ENCODE results near the gene FAM20C.
"Not testable (repeated sequence)": the region's sequence is repeated elsewhere in the genome, so short reads cannot be mapped to it uniquely, and the experiment has no call there.

Gene FAM20C

DNA sequence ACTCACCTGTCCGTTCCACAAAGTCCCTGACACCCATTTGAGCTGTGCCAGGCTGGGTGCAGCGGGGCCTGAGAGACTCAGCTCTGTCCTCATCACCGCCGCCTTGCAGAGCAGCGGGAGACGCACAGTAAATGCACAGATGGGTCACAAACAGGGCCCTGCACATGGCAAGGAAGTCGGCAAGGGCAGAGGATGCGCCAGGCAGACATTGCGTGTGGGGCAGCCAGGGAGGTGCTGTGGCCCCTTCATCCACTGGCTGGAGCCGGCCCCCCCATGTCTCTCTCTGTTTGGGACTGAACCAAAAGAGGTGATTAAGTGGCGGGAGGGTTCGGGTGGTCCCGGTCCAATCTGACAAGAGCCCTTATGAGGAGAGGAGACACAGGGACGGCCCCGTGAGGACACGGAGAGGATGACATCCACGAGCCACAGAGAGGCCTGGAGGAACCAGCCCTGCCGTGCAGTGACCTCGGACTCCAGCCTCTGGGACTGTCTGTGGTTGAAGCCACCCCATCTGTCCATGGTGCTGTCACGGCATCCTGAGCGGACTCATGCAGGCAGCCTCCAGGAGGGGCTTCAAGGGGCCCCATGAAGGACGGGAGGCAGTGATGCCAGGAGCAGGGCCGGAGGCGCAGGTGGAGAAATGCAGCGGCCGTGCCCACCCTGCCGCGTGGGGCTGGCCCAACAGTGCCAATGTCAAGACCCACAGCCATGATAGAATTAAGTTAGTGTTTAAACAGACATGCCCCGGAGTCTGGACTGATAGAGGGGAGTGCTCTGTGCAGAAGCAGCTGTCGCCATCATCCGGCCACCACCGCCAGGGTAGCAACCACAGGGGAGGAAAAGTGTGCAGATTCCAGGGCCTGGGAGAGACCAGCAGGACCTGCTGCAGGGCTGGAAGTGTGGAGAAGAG, 69.2 kb downstream of the FAM20C start:
- no peak for ATAC-seq

DNA sequence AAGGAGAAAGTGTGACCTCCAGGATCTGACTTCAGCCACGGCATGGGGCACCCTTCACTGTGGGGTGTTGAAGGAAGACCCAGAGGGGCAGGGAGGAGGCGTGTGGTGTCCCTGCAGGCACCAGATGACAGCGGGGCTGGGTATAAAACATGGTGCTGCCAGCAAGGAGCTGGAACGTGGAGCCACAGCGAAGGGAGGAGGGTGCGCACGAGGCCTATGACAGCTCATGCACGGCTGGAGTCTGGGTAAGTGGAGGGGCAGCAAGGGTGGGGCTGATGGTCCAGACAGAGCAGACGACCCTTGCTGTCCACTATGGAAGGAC, 69.8 kb downstream of the FAM20C start:
- ATAC-seq: no peak

DNA sequence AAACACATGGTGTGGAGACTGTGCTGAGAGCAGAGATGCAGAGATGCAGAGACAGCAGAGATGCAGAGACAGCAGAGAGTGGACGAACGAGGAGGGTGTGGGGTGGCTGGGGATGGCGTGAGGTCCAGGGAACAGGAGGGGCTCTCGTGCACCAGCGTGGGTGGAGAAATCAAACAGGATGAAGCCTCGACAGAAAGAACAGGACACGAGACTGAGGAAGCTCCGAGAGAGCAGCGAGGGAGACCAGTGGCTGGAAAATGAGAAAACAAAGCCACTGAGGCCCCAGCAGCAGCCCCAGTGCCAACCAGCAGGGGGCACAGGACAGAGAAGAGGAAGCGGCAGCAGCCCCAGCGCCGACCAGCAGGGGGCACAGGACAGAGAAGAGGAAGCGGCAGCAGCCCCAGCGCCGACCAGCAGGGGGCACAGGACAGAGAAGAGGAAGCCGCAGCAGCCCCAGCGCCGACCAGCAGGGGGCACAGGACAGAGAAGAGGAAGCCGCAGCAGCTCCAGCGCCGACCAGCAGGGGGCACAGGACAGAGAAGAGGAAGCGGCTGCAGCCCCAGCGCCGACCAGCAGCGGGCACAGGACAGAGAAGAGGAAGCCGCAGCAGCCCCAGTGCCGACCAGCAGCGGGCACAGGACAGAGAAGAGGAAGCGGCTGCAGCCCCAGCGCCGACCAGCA, 70.4 kb downstream of the FAM20C start:
- ATAC-seq: not testable (repeated sequence)

DNA sequence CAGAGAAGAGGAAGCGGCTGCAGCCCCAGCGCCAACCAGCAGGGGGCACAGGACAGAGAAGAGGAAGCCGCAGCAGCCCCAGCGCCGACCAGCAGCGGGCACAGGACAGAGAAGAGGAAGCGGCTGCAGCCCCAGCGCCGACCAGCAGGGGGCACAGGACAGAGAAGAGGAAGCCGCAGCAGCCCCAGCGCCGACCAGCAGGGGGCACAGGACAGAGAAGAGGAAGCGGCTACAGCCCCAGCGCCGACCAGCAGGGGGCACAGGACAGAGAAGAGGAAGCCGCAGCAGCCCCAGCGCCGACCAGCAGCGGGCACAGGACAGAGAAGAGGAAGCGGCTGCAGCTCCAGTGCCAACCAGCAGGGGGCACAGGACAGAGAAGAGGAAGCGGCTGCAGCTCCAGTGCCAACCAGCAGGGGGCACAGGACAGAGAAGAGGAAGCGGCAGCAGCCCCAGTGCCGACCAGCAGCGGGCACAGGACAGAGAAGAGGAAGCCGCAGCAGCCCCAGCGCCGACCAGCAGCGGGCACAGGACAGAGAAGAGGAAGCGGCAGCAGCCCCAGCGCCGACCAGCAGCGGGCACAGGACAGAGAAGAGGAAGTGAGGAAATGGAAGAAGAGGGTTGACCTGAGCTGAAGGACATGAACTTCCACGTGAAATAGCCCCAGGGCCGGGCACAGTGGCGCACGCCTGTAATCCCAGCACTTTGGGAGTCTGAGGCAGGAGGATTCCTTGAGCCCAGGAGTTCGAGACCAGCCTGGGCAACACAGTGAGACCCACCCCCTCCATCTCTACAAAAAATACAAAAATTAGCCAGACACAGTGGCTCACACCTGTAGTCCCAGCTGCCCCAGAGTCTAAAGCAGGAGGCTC, 71.3 kb downstream of the FAM20C start:
- ATAC-seq: not testable (repeated sequence)

DNA sequence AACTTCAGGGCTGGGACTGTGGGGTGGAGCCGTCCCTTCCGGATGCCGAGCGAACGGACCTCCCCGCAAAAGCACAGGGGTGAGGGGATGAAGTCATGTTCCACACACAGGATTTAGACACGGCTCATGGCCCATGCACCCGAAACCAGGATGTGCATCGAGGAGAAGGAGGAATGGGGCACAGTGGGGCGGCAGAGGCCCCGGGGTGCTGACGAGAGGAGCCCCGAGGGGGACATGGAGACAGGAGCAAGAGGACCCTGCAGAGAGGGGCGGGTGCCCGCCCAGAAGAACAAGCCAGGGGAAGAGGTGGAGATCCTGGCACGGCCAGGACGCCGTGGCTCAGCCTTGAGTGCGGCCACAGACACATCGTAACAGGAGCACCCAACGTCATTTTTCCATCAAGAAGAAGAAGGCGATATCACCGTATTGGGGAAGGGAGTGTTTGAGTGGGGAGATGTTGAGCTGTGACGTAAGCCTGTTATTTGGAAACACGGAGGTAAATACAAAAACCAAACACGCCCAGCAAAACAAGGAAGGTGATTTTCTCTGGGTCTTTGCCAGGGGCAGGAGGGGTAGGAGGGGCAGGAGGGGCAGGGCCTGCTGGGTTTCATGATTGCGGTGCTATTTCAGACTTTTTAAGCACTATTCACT, 72.3 kb downstream of the FAM20C start:
- ATAC-seq: peak in 1 of 2 donors; percentile 14

DNA sequence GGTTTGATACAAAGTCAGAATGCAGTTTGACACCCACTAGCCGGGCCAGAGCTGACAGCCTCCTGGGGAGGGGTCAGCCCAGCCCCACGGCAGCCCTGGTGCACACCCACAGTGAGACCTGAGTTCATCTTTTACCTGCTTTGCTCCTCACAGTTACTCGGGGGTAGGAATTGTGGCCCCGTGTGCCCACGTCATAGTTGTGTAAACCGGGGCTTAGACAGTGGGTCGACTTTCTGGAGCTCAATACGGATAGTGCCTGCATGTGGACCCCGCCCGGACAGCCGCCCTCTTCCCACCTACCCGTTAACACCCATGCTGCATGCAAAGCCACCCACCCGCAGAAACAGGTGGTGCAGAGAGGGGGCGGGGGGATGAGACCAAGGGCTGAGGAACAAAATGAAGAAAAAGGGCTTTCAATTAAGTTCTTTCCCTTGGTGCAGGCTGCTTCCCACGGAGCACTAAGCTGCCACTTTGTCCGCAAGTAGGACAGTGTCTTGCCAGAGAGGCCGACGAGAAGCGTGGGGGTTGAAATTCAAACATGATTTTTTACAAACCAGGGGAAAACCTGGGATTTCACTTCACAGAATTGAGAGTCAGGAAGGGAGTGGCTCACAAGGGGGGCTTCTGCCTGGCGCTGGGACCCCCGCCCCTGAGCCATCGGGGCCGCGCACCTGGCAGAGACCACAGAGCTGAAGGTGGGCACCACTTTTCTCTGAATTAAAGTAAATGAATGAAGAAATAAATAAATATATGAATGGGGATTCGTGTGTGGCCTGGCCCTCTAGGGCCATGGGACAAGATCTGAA, 73.0 kb downstream of the FAM20C start:
- ATAC-seq: no peak

DNA sequence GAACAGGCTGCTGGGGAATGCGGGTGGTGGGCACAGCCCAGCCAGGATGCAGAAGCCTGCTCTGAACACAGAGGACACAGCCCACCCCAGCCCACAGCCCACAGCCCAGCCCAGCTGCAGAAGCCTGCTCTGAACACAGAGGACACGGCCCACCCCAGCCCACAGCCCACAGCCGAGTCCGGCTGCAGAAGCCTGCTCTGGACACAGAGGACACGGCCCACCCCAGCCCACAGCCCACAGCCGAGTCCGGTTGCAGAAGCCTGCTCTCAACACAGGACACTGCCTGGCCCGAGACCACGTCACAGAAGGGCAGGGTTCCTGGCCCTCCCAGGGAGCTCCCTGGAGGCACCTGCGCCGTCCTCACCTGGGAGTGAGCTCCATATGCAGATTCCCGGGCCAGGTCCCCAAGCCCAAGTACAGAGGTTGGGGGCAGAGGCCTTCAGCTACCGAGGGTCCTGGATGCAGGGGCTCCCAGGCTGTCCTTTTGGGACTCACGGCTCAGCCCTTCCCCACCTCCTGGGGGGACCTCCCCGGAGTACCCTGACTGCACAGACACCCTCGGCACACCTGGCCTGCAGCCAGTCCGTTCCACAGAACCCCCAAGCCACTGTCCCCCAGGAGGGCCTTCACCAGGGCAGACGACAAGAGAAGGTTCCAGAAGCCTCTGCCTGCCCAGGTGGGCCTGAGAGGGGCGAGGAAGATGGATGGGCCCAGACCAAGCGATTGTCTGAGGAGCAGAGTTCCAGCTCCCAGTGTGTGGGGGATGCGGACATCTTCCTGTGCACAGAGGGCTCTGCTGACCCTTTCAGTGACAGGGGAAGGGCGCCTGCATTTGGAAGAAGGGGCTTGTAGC, 73.9 kb downstream of the FAM20C start:
- ATAC-seq: no peak

DNA sequence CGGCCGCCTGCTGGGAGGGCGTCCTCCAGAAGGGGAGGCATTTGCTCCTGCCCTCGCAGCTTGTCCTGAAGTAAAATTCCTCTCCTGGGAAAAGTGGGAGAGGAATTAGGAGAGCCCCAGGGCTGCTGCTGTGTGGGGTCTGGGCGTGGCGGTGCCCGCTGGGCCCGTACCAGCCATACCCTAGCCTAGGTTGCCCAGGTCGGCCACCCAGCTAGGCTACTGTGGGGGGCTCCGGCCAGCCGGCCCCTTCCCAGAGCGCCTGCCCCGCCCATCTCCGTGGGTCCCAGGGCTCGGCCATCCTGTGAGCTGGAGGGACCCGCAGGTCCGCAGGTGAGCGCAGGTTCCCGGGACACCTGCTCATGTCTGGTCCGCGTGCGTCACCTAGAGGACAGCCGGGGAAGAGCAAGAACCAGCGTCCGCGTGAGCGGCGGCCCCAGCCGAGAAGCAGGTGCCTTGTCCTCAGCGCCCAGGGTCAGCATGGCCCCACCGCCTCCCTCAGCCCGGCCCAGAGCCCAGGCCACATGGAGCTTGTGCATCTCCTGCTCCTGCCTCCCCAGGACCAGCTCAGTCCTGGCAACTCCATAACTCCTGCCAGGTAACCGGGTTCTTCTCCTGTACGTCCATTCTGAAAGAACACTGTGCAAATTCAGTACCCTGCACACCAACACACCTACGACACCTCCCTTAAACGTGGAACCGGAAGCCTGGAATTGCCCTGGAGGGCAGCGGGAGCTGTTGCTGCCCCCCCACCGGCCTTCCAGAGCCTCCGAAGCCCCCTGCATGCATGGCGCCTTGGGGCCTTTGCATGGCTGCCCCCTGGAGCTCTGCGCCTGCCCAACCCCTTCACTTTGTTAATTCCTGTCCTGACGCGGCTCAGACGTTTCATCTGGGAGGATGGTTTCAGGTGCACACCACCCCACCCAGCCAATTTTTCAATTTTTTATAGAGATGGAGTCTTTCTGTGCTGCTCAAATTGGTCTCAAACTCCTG, 74.8 kb downstream of the FAM20C start:
- ATAC-seq: peak in 1 of 2 donors; percentile 18

DNA sequence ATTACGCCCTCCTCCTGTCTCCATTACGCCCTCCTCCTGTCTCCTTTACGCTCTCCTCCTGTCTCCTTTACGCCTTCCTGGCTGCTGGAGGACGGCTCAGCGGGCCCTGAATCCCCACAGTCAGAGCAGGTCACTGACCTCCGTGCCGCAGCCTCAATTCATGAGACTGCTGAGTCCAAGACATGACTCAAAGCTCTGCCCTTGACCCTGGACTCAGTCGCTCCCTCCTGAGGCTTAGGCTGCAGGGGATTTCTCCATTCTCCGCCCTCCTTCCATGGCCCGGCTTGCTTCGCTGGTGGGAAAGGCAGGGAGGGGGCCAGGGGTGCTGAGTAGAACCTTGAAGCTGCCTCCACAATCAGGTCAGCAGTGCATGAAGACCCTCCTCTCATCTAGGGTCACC, 76.6 kb downstream of the FAM20C start:
- no peak for ATAC-seq

DNA sequence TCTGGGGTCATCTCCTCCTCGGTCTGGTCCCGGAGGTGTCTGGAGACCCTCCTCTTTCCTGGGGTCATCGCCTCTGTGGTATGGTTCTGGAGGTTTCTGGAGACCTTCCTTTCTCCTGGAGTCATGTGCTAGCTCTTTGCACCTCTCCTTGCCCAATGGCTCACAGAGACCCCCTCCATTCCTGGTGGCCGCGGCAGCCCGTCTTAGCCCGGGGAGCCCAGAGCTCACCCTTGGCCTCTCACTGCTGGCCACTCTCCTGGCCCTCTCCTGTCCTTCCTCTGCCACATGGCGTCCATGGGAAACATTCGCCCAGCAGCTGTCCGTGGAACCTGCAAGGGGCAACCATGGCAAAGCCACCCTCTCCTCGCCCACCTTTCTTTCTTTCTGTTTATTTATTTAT, 77.3 kb downstream of the FAM20C start:
- ATAC-seq: no peak

DNA sequence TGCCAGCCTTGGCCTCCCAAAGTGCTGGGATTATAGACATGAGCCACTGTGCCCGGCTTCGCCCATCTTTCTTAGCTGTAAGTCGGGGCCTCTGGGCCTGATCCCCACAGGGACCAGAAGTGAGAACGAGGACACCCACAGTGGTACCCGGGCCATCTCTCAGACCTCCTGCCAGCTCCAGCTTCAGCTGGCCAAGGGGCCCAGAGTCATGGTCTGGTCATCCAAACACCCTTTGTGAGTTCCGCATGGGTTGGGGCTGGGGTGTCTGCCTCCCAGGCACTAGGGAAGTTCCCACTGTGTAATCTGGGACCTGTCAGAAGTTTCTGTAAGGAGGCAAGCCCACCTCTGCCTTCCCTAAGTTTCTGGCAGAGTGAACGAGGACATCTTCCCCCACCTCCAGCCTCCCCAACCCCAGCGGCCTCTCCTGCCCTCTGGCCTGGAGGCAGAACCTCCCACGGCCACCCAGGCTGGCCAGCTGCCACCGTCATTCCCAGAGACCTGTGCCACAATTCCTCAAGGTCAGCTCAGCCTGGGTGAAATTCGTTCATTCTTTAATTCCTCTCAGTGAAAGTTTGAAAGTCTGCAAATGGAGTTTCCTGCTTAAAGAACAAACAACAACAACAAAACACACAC, 78.1 kb downstream of the FAM20C start:
- no peak for ATAC-seq

DNA sequence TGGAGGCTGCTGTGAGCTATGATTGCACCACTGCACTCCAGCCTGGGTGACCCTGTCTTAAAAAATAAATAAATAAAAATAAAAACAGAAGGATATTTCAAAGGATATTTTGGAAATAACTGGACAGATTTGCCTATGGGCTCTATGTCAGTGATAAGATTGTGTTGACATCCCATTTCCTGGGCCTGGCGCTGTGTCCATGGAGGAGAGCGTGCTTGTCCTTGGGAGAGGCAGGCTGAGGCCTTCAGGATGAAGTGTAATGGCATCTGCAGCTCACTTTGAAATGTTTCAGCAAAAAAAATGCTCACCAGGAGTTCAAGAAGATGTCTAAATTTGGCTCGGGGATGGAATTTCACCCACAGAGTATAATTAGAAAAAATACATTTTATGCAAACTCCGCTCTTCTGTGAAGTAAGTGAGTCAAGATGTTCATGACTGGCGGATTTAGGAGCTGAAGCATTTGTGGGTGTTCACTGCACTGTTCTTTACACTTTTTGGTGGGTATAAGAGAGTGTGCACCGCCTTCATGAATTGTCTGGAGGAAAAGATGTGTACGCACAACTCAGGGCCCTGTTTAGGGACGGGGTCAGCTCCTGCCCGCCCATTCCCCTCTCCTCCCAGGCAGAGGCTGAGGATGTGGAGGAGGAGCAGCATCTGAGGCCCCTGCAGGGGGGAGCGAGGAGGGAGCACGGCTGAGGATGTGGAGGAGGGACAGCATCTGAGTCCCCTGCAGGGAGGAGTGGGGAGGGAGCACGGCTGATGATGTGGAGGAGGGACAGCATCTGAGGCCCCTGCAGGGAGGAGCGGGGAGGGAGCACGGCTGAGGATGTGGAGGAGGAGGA, 79.1 kb downstream of the FAM20C start:
- no peak for ATAC-seq

DNA sequence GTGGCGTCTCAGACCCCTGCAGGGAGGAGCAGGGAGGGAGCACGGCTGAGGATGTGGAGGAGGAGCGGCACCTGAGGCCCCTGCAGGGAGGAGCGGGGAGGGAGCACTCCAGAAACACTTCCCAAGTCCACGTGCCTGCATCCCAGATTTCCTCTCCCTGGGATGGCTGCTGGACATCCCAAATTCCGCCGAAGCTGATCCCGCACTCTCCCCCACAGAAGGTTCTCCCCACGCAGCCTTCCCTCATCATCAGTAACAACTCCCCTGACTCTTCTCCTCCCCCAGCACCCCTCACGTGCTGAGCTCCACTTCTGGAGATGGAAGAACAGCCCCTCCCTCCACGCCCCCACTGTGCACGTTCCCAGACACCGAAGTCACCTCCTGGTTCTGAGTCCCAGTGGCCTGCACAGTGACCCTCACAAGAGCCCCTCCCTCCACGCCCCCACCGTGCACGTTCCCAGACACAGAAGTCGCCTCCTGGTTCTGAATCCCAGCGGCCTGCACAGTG, 79.8 kb downstream of the FAM20C start:
- ATAC-seq: no peak

DNA sequence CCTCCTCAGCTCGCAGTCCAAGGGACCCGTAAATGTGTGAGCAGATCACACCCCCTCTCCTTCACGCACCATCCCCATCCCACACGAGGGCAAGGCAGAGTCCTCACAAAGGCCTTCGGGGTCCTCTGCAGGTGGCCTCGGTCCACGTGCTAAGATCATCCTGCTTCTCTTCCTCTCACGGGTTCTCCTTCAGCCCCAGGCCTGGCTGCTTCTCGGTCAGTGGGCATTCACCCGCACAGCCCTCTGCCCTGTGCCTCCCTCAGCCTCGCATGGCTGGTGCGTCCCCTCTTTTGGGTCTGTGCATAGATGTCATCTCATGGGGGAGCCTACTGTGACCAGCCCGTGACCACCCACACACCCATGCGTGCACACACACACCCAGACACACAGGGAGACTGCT, 80.3 kb downstream of the FAM20C start:
- no peak for ATAC-seq

DNA sequence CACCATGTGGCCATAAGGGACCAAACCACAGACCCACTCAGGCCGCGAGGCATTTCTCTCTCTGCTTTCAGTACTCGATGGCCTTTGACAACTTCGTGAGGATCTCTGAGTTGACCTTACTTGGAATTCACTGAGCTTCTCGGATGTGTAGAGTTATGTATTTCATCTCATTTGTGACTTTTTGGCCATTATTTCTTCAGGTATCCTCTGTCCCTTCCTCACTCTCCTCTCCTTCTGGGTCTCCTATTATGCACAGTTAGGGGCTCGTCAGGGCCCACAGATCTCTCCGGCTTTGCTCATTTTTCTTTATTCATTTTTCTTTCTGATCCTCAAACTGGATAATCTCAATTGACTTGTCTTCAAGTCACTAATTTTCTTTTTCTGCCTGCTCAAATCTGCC, 81.0 kb downstream of the FAM20C start:
- ATAC-seq: no peak

DNA sequence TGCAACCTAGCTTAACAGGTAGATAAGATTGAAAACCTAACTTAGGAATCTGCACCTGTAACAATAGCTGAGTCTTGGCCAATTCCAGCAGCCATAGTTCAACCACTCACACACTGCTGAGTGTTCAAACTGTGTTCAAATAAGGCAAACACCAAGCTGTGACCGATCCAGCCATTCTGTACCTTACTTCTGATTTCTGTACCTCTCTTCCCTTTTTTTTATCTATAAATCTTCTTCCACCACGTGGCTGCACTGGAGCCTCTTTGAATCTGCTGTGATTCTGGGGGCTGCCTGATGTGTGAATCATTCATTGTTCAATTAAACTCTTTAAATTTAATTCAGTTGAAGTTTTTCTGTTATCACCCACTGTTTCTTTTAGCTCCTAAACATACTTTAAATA, 81.9 kb downstream of the FAM20C start:
- ATAC-seq: no peak

DNA sequence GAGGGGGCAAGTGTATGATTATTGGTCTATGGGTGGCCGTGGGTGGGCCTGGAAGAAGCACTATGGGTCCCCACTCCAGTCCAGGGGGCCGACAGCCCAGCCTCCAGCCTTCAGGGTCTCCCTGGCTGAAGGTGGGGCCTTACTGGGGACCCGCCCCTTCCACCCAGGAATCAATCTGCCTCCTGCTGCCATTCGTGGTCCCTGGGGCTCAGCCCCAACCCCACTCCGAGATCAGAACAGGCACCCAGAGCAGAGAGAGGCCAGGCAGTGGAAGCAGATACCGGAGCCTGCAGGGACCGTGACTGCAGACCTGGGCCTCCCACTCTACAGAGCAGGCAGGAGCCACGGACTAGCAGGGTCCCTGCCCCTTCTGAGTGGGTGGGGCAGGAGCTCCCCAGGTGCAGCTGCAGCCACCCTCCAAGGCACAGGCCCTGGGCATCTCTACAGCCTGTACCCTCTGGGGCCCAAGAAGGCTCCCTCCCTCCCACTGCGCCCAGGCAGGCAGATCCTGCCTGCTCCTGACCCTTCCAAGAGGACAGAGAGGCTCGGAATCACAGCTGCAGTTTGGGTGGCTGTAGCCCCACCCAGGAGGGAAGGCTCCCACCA, 84.0 kb downstream of the FAM20C start:
- ATAC-seq: no peak

DNA sequence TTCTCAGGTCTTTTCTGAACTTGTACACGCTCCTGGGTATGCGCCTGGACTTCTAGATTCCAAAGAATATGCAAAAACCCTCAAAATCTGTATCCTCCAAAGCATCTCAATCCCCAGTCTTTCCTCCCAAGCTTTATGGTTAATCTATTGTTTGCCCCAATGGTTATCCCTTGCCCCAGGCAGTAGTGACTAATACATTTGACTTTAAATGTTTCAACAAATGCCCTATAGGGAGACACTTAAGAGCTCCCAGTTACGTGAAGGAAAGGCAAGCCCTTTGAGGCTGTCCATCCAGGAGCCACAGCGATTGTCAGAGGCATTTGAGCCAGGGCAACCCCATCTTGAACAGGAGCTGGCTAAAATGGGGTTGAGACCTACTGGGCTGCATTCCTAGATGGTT, 84.9 kb downstream of the FAM20C start:
- ATAC-seq: no peak

Measured in activated CD4-positive, CD25-positive, alpha-beta regulatory T cell treated with anti-CD3 and anti-CD28 coated beads, Interleukin-2, amount 50 U/mL, for 24 hours (primary cell).